Astrocyte of the spinal cord (primary cell): ENCODE measurements around the gene TRPM3.

Source experiments
- DNase-seq: peaks from one replicate; pipeline ENCODE4 v3.0.0; 2011; ENCODE audit warnings: low read depth, low spot score
- H3K4me3 ChIP-seq: 2 replicates; pipeline ENCODE4 v1.5.1; 2011; ENCODE audit warnings: low read depth, mild to moderate bottlenecking, low read length, moderate library complexity
- in situ Hi-C: cut with HindIII; loops from 2 replicates; pipeline ENCODE4 v1.10.0; 2017; ENCODE audit warnings: low sequenced_read_pairs
- TF ChIP-seq, protein P1 (sequence below): IDR thresholded peaks from 2 replicates; pipeline ENCODE4 v1.5.1; 2012; ENCODE audit warnings: low read depth, mild to moderate bottlenecking, low read length, inconsistent platforms

TRPM3 gene

GRCh38 chr9:70511858-70512257, 609.6 kb downstream of the TRPM3 start:
- TF ChIP-seq, protein P1, sequence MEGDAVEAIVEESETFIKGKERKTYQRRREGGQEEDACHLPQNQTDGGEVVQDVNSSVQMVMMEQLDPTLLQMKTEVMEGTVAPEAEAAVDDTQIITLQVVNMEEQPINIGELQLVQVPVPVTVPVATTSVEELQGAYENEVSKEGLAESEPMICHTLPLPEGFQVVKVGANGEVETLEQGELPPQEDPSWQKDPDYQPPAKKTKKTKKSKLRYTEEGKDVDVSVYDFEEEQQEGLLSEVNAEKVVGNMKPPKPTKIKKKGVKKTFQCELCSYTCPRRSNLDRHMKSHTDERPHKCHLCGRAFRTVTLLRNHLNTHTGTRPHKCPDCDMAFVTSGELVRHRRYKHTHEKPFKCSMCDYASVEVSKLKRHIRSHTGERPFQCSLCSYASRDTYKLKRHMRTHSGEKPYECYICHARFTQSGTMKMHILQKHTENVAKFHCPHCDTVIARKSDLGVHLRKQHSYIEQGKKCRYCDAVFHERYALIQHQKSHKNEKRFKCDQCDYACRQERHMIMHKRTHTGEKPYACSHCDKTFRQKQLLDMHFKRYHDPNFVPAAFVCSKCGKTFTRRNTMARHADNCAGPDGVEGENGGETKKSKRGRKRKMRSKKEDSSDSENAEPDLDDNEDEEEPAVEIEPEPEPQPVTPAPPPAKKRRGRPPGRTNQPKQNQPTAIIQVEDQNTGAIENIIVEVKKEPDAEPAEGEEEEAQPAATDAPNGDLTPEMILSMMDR: no peak
- in situ Hi-C loops: no loop called here

DNA sequence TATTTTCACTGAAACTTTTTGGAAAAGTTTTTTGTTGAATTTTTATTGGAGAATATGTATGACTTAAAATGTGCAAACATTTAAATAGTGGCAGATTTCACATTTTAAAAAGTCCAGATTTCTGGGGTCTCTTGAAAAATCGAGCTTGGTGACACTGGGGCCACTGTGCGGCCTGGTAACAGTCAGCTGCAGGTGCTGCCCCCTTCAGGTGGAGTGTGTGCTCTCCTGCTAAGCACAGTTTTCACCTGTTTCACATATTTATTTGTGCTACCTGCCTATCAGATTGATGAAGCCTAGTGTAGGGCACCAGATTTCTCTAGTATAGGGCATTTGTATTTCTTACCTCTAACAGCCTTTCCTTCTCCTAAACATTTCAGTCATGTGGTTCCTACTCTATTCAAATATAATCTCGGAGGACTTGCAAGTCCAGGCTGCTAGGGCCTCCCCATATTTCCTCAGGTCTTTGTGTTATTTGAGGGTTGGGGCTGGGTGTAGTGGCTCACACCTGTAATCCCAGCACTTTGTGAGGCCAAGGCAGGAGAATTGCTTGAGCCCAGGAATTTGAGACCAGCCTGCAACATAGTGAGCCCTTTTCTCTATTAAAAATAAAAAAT, 611.2 kb downstream of the TRPM3 start:
- no peak for DNase-seq
- in situ Hi-C loops: no loop called here
- TF ChIP-seq, protein P1: peak; percentile 74
- no peak overlapping the region for H3K4me3 ChIP-seq

More at GRCh38 chr9:70511858-70512257, 609.6 kb downstream of the TRPM3 start:
- no peak for DNase-seq
- H3K4me3 ChIP-seq: no peak overlapping the region

DNA sequence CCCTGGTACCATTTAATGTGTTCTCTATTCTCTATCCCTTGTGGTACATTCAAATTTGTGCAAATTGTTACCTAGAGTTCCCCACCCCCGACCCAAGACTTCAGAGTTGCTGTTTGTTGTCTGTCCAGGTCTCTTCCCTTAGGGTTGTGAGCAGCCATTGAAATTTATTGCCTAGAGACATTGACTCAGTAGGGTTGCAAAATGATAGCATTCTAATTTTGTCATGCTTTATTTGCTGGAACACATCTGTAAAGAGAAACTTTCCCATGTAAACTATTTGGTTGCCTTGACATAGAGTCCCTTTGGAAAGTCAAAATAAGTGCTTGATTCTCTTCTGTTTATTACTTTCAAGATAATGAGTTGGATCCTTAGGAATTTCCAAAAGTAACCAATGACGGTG, 615.3 kb downstream of the TRPM3 start:
- in situ Hi-C loops: no loop called here
- DNase-seq: no peak
- no peak overlapping the region for H3K4me3 ChIP-seq
- TF ChIP-seq, protein P1: no peak

DNA sequence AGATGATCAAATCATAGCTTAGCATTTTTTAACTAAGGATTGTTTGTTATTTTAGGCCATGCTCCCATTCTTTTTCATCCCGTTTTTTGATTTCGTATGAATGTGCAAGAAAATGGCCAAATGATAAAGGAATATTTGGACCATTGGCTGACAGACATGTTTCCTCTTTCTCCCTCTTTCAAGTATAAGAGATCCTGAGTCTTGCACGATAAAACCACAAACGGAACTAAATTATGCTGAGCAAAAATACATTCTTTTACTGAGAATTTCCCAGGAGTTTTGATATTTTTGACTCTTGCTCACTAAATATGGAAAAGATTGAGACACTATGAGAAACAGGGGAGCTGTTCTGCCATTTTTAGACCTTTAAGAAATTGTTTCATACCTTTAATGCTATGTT, 616.6 kb downstream of the TRPM3 start:
- TF ChIP-seq, protein P1: no peak
- DNase-seq: no peak
- in situ Hi-C loops: no loop called here
- H3K4me3 ChIP-seq: no peak overlapping the region

- TF ChIP-seq, protein P1: no peak
- DNase-seq: no peak
- no peak overlapping the region for H3K4me3 ChIP-seq
- in situ Hi-C loops: no loop called here
These were observed 618.7 kb downstream of the TRPM3 start for GRCh38 chr9:70502690-70503089.

DNA sequence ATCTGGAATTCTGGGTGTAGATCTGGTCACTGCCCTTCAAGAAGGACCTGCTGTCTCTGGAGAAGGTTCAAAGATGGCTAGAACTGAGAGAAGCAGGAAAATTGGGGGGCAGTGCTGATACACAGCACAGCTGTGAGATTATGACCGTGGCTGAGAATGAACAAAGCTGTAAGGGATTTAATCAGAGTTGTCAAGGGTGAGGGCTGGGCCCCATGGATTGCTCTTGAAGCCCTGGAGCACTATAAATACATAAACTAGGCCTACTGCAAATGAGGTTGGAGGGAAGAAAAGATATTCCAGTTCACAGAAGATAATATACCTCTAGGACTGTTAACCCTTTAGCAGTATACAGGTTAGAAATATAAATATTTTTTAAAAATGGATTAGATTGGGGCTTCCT, 620.6 kb downstream of the TRPM3 start:
- no peak overlapping the region for H3K4me3 ChIP-seq
- TF ChIP-seq, protein P1: no peak
- in situ Hi-C loops: no loop called here
- DNase-seq: no peak
